Spleen (tissue), 11 donors: ENCODE data around the gene PPP1R14B. TPM values are rescaled to one million over a fixed set of nuclear protein-coding genes. Genes with fewer than 3 reads are reported as not detected.

Source experiments
- DNase-seq: peaks from one replicate; pipeline ENCODE4 v3.0.0-alpha.2; 2020
- H3K27ac ChIP-seq, 8 donors: fragments of 200-600 bp; sonication (generic) in 7 of 8; 1 replicate in 4 of 8; 2 replicates in 4 of 8; pipeline versions ENCODE4 v1.5.0 to v1.8.0; 2016 to 2021; ENCODE audit warnings: inconsistent platforms in 4 of 8, mild to moderate bottlenecking in 4 of 8, moderate library complexity in 1 of 8
- H3K27me3 ChIP-seq, 7 donors: fragments of 200-600 bp; sonication (generic) in 6 of 7; replicated peaks in 1 of 7; 1 replicate in 4 of 7; 2 replicates in 3 of 7; pipeline versions ENCODE4 v1.5.0 to v1.8.0; 2016 to 2021; ENCODE audit warnings: inconsistent platforms in 3 of 7, mild to moderate bottlenecking in 1 of 7
- H3K36me3 ChIP-seq, 6 donors: fragments of 200-600 bp; sonication (generic) in 5 of 6; 1 replicate in 4 of 6; 2 replicates in 2 of 6; pipeline versions ENCODE4 v1.5.0 to v1.8.0; 2016 to 2021; ENCODE audit warnings: inconsistent platforms in 2 of 6
- H3K4me1 ChIP-seq, 6 donors: fragments of 200-600 bp; sonication (generic) in 5 of 6; 1 replicate in 3 of 6; 2 replicates in 3 of 6; pipeline versions ENCODE4 v1.5.0 to v1.8.0; 2016 to 2021; ENCODE audit warnings: inconsistent platforms in 3 of 6
- H3K4me3 ChIP-seq, 8 donors: fragments of 200-600 bp; sonication (generic) in 7 of 8; 1 replicate in 4 of 8; 2 replicates in 4 of 8; pipeline versions ENCODE4 v1.5.0 to v1.8.0; 2016 to 2021; ENCODE audit warnings: inconsistent platforms in 4 of 8, mild to moderate bottlenecking in 4 of 8, moderate library complexity in 2 of 8
- H3K9me3 ChIP-seq, 8 donors: fragments of 200-600 bp; sonication (generic) in 7 of 8; 1 replicate in 4 of 8; 2 replicates in 4 of 8; pipeline versions ENCODE4 v1.5.0 to v1.8.0; 2016 to 2021; ENCODE audit warnings: inconsistent platforms in 4 of 8
- POLR2A ChIP-seq, 3 donors: fragments of 450-650 bp; IDR thresholded peaks; one replicate each; pipeline ENCODE4 v1.5.1; 2017; ENCODE audit warnings: antibody characterized with exemption in 3 of 3, mild to moderate bottlenecking in 1 of 3
- POLR2AphosphoS5 ChIP-seq, 3 donors: sonication (generic); formaldehyde crosslinking; IDR thresholded peaks; one replicate each; pipeline ENCODE4 v1.5.1; 2017; ENCODE audit warnings: antibody characterized with exemption in 3 of 3
- WGBS, 5 donors: extraction: QIAGEN DNeasy Blood & Tissue Kit in 3 of 5; methylation state at CpG; one replicate each; pipeline versions ENCODE4 v1.1.5 to v1.1.7; 2013 to 2018; 5-methylcytosine and 5-hydroxymethylcytosine counted together
- intact Hi-C: fragments of 100-400 bp; cut with DNase I; formaldehyde crosslinking; loops from one replicate; pipeline ENCODE4 v1.15.0; 2023; ENCODE audit warnings: low total_unique reads
- polyA plus RNA-seq, 3 donors: library from polyadenylated mRNA; stranded (reverse); fragments of 200-250 nt; gene quantifications; one replicate each; pipeline ENCODE4 v1.2.1, GENCODE V29; 2013
- total RNA-seq, 7 donors: library from RNA; depleted of rRNA in 3 of 7; stranded (reverse); fragments of >200 nt in 3 of 7; fragmentation: NEBNext Ultra II Directional in 4 of 7; extraction: Animal tissue kit (Norgen Biotek cat#: 25700) in 4 of 7; gene quantifications; one replicate each; pipeline versions ENCODE4 v1.1.0 to v1.2.1, GENCODE V29; 2016 to 2021
- TF ChIP-seq, protein P1 (sequence below), 11 experiments: fragments of 200-600 bp in 7 of 11; fragments of 450-650 bp in 4 of 11; sonication (generic) in 4 of 11; IDR thresholded peaks in 8 of 11; conservative IDR thresholded peaks in 3 of 11; 1 replicate in 7 of 11; 2 replicates in 4 of 11; pipeline versions ENCODE4 v1.4.0 to v1.8.0; 2016 to 2021; ENCODE audit warnings: antibody characterized with exemption in 11 of 11, inconsistent platforms in 4 of 11, mild to moderate bottlenecking in 1 of 11
- donor health status: healthy with polysubstance abuse.
- donor health status: DM: no; HTN: no; CAD: no; lungs with moderate emphysema.
- donor health status: DM: no; HTN: no; CAD: no.
- donor health status: Bipolar disorder and iron deficiency.
- donor health status: healthy.
- donor health status: DM: no; HTN: no; CAD: no.
- donor health status: DM: yes; HTN: yes; CAD: no.

The PPP1R14B gene
- total and polyA plus RNA-seq, 10 donors: 47.6 to 190 (median 83.6) TPM

DNA sequence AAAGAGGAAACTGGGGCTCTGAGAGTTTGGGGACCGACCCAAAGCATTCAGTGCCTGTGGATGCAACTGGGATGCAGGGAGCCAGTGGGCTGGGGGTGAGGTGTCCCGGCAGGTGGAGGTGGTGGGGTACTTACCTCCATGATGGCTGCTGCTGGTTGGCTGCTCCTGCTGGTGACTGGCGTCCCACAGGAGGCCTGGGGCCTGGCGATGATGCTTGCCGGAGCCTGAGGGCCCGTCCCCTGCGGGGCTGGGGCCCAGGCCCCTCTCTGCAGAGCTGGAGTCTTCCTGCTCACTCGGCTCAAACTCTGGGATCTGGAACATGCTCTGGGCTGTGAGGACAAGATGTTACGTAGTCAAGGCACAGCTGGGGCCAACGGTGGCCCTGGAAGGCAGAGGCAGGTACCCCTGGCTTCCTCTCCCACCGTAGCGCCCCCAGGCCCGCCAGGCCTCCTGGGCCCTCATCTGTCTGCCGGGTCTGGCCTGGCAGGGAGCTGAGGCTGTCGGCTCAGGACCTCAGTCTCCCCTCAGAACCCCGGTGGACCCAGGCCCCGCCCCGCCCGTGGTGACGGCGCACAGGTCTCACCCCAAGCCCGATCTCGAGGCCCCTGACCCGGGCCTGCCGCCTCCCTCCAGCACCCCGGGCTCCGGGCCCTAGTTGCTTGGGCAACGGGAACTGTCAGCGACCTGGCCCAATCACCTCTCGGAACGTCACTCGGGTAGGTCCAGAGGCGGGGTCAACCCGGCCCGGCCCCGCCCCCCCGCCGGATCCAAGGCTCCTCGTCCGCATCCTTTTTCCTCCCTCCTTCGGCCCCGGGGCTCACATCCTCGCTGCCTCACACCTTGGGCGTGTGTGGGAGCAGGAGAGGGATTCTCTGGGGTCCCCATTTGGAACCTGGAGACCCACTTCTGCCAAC lies 37.6 kb upstream of the PPP1R14B start, which contains the start of gene BAD:
Gene BAD (minus strand): TSS at position 618 of the 914 bp plus-strand sequence. CDS start 297 bp downstream, at position 321.
- DNase-seq: peak; percentile 98
- peak within 1 kb of the TSS; percentile 90 to 100 (median 96) for H3K27ac ChIP-seq
- peaks cover 15 to 51% (median 34%) of the 10 kb centered on the region in 6 donors for H3K4me1 ChIP-seq
- TF ChIP-seq, protein P1, sequence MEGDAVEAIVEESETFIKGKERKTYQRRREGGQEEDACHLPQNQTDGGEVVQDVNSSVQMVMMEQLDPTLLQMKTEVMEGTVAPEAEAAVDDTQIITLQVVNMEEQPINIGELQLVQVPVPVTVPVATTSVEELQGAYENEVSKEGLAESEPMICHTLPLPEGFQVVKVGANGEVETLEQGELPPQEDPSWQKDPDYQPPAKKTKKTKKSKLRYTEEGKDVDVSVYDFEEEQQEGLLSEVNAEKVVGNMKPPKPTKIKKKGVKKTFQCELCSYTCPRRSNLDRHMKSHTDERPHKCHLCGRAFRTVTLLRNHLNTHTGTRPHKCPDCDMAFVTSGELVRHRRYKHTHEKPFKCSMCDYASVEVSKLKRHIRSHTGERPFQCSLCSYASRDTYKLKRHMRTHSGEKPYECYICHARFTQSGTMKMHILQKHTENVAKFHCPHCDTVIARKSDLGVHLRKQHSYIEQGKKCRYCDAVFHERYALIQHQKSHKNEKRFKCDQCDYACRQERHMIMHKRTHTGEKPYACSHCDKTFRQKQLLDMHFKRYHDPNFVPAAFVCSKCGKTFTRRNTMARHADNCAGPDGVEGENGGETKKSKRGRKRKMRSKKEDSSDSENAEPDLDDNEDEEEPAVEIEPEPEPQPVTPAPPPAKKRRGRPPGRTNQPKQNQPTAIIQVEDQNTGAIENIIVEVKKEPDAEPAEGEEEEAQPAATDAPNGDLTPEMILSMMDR (IDR thresholded peaks at IDR 0.05 in 8 of 11, conservative IDR thresholded peaks at IDR 0.05 in 3 of 11): peak in 1 of 11 experiments; percentile 16
- TF ChIP-seq POLR2A (IDR thresholded peaks at IDR 0.05) (no peak), POLR2AphosphoS5 (IDR thresholded peaks at IDR 0.05) (peak; percentile 73 to 83 (median 78))
- H3K9me3 ChIP-seq: no peaks in the 10 kb centered on the region
- intact Hi-C loops: no loop called here
- WGBS, 5 donors: 3 to 18% (median 5%) methylated on average over 8 to 44 of the region's 44 CpGs
- H3K4me3 ChIP-seq: peak within 1 kb of the TSS; percentile 69 to 96 (median 86)
- peaks cover 0 to 43% (median 0%) of the 10 kb centered on the region in 6 donors for H3K36me3 ChIP-seq
- H3K27me3 ChIP-seq: no peaks in the 10 kb centered on the region

DNA sequence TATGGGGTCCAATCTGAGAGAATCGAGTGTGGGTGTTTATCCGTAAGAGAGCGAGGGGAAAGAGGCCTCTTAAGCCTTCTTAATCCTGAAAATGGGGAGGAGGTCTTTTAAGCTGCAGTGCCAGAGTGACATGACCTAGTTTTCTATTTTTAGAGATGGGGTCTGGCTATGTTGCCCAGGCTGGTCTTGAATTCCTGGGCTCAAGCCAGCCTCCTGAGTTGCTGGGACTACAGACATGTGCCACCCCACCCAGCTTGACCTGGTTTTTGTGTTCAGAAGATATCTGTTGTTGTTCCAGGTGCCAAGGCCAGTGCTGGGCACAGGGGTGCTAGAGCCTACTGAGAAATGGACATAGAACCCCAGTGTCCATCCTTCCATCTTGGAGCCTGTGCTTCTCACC lies 36.3 kb upstream of the PPP1R14B start:
- Histone ChIP-seq H3K4me1 (peaks cover 15 to 54% (median 34%) of the 10 kb centered on the region in 6 donors), H3K27ac (peak overlapping the region in 1 of 8 donors; percentile 100), H3K9me3 (no peaks in the 10 kb centered on the region), H3K36me3 (peaks cover 0 to 47% (median 7%) of the 10 kb centered on the region in 6 donors), H3K27me3 (no peaks in the 10 kb centered on the region), H3K4me3 (peak overlapping the region in 2 of 8 donors; percentile 82 to 89)
- TF ChIP-seq, protein P1 (IDR thresholded peaks at IDR 0.05 in 8 of 11, conservative IDR thresholded peaks at IDR 0.05 in 3 of 11): no peak
- TF ChIP-seq POLR2AphosphoS5 (IDR thresholded peaks at IDR 0.05): no peak
- TF ChIP-seq POLR2A (IDR thresholded peaks at IDR 0.05): no peak
- no peak for DNase-seq
- 84 to 96% (median 96%) methylated on average over 3 of the region's 3 CpGs for WGBS, 5 donors
- intact Hi-C loops: no loop called here

DNA sequence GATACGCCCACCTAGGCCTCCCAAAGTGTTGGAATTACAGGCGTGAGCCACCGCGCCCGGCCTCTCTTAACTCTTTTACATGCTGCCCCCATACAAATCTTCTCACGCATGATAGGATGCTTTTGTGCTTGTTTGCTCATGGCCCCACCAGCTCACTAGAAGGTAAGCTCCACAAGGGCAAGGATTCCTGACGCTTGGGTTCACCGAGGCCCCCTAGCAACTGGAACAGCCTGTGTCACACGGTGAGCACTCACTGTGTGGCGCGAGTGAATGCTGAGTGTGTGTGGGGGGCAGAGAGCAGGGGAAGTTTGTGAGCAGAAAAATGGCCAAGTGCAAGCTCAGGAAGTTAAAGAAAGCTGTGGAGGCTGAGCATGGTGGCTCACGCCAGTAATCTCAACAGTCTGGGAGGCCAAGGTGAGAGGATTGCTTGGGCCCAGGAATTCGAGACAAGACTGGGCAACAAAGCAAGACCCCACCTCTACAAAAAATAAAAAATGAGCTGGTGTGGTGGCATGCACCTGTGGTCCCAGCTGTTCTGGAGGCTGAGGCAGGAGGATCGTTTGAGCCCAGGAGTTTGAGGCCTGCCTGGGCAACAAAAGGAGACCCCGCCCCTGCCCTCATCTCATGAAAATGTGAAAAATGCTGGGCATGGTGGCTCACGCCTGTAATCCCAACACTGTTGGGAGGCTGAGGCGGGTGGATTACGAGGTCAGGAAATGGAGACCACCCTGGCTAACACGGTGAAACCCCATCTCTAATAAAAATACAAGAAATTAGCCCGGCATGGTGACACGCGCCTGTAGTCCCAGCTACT lies 35.4 kb upstream of the PPP1R14B start:
- WGBS, 5 donors: 92 to 98% (median 96%) methylated on average over 22 of the region's 22 CpGs
- H3K27me3 ChIP-seq: no peaks in the 10 kb centered on the region

More for the DNA sequence above, 35.4 kb upstream of the PPP1R14B start:
- no peak for TF ChIP-seq POLR2AphosphoS5 (IDR thresholded peaks at IDR 0.05)
- TF ChIP-seq POLR2A (IDR thresholded peaks at IDR 0.05): no peak
- TF ChIP-seq, protein P1 (IDR thresholded peaks at IDR 0.05 in 8 of 11, conservative IDR thresholded peaks at IDR 0.05 in 3 of 11): no peak
- Histone ChIP-seq H3K36me3 (peaks cover 0 to 51% (median 13%) of the 10 kb centered on the region in 6 donors), H3K27ac (no peak overlapping the region), H3K4me1 (peaks cover 15 to 48% (median 31%) of the 10 kb centered on the region in 6 donors), H3K9me3 (no peaks in the 10 kb centered on the region), H3K4me3 (no peak overlapping the region)
- no peak for DNase-seq
- intact Hi-C loops: no loop called here
